H1 (cell line): ENCODE measurements around the gene C6orf62. TPM values are rescaled to one million over a fixed set of nuclear protein-coding genes. Genes with fewer than 3 reads are reported as not detected.

Experiments used
- POLR2AphosphoS5 ChIP-seq: IDR thresholded peaks from 2 replicates; pipeline ENCODE4 v1.6.1; 2011; ENCODE audit warnings: low read depth, low read length
- SAP30 ChIP-seq: fragments of 300-600 bp; sonication (generic); IDR thresholded peaks from 2 replicates; pipeline ENCODE4 v1.7.1; 2012; ENCODE audit warnings: low read length, moderate library complexity, mild to moderate bottlenecking, inconsistent platforms; ENCODE audit not compliant: insufficient read depth, insufficient replicate concordance
- TCF12 ChIP-seq: IDR thresholded peaks from 2 replicates; pipeline ENCODE4 v1.6.1; 2011; ENCODE audit warnings: low read depth, mild to moderate bottlenecking, low read length
- polyA plus RNA-seq, 7 experiments: library from polyadenylated mRNA; depleted of rRNA in 3 of 7; stranded (reverse) in 5 of 7; unstranded in 2 of 7; fragments of >200 nt in 5 of 7; fragments of 200-250 nt in 2 of 7; gene quantifications; 1 replicate in 5 of 7; 2 replicates in 1 of 7; 4 replicates in 1 of 7; pipeline versions ENCODE4 v1.2.1 to v1.2.3, GENCODE V29; 2011 to 2013; ENCODE audit warnings: missing spikeins in 2 of 7, mixed read lengths in 2 of 7
- total RNA-seq: library from RNA; stranded (reverse); fragmentation: NEBNext Ultra II Directional; extraction: Animal tissue kit (Norgen Biotek cat#: 25700); gene quantifications from 2 replicates; pipeline ENCODE4 v1.2.1, GENCODE V29; 2021

The C6orf62 gene
- total and polyA plus RNA-seq, 2 of the 8 experiments (the other 6 are each of a cell fraction or from before 2014, with no cell fraction given): 25.6 to 101 TPM

- TF ChIP-seq TCF12 (no peak), POLR2AphosphoS5 (no peak), SAP30 (no peak)
Observed at GRCh38 chr6:24692415-24692814, 26.5 kb downstream of the C6orf62 start (continued).
